ENCODE measurements around the gene ADD3.

DNA sequence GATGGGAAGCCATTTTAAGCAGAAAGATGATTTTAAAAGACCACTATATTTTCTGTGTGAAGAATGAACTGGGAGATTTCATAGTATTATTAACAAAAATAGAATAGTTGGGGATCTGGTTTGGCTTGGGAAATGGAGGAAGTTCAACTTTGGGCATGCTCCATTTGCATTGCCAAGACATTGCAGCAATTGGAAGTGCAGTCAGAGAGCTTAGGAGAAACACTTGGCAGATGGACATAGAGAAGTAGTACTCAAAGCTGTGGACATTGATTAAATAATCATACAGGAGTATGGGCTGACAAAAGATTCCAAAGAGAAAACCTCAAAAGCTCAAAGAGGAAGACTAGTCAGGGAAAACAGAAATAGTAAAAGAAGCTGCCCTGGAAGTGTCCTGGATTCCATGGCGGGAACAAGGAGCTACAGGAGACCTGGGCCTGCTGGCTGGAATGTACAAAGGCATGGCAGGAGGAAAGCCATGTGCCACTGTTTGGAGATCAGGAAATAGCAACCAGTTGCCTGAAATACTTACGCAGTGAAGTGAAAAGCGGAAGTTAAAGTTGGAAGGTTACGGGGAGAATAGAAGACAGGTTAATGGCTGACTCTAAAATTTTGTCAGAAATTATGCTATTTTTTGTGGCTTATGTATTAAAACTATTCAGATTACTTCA, 106.0 kb downstream of the ADD3 start:
- TF ChIP-seq, protein P1, sequence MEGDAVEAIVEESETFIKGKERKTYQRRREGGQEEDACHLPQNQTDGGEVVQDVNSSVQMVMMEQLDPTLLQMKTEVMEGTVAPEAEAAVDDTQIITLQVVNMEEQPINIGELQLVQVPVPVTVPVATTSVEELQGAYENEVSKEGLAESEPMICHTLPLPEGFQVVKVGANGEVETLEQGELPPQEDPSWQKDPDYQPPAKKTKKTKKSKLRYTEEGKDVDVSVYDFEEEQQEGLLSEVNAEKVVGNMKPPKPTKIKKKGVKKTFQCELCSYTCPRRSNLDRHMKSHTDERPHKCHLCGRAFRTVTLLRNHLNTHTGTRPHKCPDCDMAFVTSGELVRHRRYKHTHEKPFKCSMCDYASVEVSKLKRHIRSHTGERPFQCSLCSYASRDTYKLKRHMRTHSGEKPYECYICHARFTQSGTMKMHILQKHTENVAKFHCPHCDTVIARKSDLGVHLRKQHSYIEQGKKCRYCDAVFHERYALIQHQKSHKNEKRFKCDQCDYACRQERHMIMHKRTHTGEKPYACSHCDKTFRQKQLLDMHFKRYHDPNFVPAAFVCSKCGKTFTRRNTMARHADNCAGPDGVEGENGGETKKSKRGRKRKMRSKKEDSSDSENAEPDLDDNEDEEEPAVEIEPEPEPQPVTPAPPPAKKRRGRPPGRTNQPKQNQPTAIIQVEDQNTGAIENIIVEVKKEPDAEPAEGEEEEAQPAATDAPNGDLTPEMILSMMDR (IDR thresholded peaks at IDR 0.05; ENCODE audit: borderline replicate concordance, extremely low read depth, low read length, poor library complexity, severe bottlenecking): no peak
- no peak for TF ChIP-seq EZH2 (IDR thresholded peaks at IDR 0.05; ENCODE audit: borderline replicate concordance, low read depth, low read length, severe bottlenecking)

Measured in DND-41 (cell line).